ENCODE measurements around the gene C6orf118. TPM values are rescaled to one million over a fixed set of nuclear protein-coding genes. Genes with fewer than 3 reads are reported as not detected.
A peak's percentile ranks its signal among the peaks of the same experiment; 100 is the strongest.

C6orf118 gene
- polyA plus RNA-seq (2012; ENCODE audit: insufficient read depth, insufficient read length, low read depth) = not detected

DNA sequence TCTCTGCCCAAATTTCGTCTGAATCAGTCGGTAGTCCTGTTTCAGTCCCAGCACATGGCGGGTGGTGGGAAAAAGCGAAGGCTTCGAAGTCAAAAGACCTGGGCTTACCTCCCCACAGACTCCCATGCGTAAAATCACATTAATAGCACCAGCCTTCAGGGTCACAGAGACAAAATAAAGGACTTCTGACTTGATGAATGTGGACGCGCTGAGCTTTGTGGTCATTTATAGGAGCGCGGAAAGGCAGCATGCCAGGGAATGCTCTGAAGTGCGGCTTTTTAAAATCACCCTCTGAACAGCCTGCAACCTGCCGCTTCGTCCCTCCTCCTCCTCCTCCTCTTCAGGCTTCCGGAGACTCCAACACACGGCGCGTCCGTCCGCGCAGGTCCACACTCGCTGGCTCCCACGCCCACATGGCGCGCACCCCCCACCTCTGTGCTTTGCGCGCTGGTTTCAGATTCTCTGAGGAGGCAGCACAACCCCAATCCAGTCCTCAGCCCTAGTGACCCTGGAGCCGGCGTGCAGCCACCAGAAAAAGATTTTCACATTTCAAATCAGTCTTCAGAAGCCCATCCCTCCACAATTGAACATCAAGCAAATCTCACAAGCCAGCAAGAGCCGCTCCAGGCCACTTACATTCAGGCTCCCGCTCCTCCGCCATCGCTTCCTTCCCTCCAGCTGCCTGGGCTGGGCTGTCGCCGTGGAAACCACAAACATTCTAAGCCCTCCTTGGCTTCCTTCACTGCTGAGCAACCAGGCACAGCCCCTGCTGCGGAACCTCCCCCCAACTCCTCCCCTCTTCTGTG, at the start of gene C6orf118:
Gene C6orf118, minus strand, starts transcription at position 680 of the 806 bp plus-strand sequence. Its CDS starts 19 bp downstream, at position 661.
- Histone ChIP-seq H3K4me3 (ENCODE audit: low read depth, low read length) (peak within 1 kb of the TSS; percentile 58), H3K36me3 (no peaks in the 10 kb centered on the region), H3K9me3 (no peaks in the 10 kb centered on the region), H3K4me1 (no peaks in the 10 kb centered on the region), H3K27me3 (no peaks in the 10 kb centered on the region)
- DNase-seq = peak; percentile 69
- TF ChIP-seq, protein P1, sequence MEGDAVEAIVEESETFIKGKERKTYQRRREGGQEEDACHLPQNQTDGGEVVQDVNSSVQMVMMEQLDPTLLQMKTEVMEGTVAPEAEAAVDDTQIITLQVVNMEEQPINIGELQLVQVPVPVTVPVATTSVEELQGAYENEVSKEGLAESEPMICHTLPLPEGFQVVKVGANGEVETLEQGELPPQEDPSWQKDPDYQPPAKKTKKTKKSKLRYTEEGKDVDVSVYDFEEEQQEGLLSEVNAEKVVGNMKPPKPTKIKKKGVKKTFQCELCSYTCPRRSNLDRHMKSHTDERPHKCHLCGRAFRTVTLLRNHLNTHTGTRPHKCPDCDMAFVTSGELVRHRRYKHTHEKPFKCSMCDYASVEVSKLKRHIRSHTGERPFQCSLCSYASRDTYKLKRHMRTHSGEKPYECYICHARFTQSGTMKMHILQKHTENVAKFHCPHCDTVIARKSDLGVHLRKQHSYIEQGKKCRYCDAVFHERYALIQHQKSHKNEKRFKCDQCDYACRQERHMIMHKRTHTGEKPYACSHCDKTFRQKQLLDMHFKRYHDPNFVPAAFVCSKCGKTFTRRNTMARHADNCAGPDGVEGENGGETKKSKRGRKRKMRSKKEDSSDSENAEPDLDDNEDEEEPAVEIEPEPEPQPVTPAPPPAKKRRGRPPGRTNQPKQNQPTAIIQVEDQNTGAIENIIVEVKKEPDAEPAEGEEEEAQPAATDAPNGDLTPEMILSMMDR (IDR thresholded peaks at IDR 0.05; ENCODE audit: low read depth, low read length) = no peak

DNA sequence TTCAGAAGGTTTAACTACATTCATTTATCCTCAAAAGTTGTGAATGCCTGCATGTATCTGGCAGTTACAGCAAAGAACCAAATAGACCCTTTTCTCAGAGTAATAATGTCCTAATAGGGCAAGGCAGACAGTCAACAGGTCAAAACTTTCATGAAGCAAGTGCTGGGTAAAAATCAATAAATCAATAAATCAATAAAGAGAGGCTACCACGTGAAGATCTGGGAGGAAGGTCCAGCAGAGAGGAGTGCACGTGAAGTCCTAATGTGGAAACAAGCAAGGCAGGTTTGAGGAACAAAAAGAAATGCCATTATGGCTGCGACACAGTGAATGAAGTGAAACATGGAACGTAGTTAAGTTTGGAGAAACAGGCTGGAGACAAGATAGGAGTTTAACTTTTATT, 36.3 kb upstream of the C6orf118 start:
- no peak overlapping the region for H3K4me3 ChIP-seq (ENCODE audit: low read depth, low read length)
- H3K36me3 ChIP-seq = no peaks in the 10 kb centered on the region
- H3K4me1 ChIP-seq = no peaks in the 10 kb centered on the region
- DNase-seq = no peak
- TF ChIP-seq, protein P1 (IDR thresholded peaks at IDR 0.05; ENCODE audit: low read depth, low read length) = no peak
- H3K9me3 ChIP-seq = no peaks in the 10 kb centered on the region; the same call in 1 of the 2 replicates
- H3K27me3 ChIP-seq = no peaks in the 10 kb centered on the region

DNA sequence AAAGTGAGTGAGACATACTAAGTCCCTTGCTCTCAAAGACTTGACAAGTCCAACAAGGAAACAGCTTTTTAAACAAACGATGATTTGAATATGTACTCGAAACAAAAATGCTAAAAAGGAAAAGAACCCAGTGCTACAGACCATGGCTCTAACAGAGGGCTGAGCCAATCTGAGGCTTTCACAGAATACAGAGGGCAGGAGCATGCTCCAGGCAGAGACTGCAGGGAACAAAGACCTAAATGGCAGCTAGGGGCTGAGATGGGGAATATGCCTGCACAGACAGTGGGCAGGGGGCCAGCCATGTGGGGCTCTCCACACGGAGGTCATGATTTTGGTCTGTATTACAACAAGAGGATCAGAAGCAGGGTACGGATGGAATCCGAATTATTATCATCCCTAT, 31.1 kb upstream of the C6orf118 start:
- Histone ChIP-seq H3K9me3 (no peaks in the 10 kb centered on the region), H3K4me3 (ENCODE audit: low read depth, low read length) (no peak overlapping the region), H3K36me3 (no peaks in the 10 kb centered on the region), H3K27me3 (no peaks in the 10 kb centered on the region), H3K4me1 (no peaks in the 10 kb centered on the region)
- TF ChIP-seq, protein P1 (IDR thresholded peaks at IDR 0.05; ENCODE audit: low read depth, low read length) = no peak
- no peak for DNase-seq

DNA sequence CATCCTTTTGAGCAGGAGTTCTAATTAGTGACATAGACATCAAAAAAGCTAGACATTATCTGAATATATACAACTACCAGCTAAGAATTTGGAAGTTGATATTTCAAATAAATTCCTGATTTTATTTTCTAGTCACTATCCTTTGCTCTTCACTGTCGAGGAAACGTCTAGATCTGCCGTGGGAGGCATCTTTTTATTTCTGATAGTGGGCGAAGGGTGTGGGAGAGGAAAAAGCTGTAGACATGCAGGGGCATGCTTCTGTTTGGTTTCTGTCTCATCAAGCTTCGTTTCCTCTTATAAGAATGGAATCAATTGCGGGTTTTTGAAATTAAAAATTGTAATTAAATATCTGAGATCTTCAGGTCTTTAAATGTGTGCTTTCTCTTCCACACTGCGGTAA, 16.2 kb upstream of the C6orf118 start:
- no peaks in the 10 kb centered on the region for H3K36me3 ChIP-seq
- H3K27me3 ChIP-seq = no peaks in the 10 kb centered on the region
- H3K4me1 ChIP-seq = no peaks in the 10 kb centered on the region
- H3K9me3 ChIP-seq = no peaks in the 10 kb centered on the region
- TF ChIP-seq, protein P1 (IDR thresholded peaks at IDR 0.05; ENCODE audit: low read depth, low read length) = no peak
- no peak overlapping the region for H3K4me3 ChIP-seq (ENCODE audit: low read depth, low read length)
- DNase-seq = no peak

DNA sequence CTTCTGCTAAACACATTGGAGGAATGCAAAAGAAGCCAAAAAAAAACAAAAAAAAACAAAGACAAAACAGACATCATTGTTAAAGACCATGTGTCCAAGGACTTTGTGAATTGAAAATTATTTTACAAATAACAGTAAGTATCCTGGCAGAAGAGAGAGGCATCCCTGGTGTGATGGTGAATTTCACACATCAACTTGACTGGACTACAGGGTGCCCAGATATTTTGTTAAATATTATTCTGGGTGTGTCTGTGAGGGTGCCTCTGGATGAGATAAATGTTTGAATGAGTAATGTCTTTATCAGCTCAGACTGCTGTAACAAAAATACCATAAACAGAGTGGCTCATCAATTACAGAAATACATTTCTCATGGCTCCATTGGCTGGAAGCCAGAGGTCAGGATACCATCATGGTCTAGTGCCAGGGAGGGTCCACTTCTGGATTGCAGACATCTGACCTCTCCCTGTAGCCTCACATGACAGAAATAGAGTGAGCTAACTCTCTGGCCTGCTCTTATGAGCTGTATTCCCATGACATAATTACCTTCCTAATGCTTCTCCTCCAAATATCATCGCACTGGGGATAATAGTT, 12.2 kb upstream of the C6orf118 start:
- H3K4me1 ChIP-seq = no peaks in the 10 kb centered on the region
- no peak for DNase-seq

More for the DNA sequence above, 12.2 kb upstream of the C6orf118 start:
- H3K27me3 ChIP-seq = no peaks in the 10 kb centered on the region
- H3K36me3 ChIP-seq = no peaks in the 10 kb centered on the region
- H3K4me3 ChIP-seq (ENCODE audit: low read depth, low read length) = no peak overlapping the region
- no peaks in the 10 kb centered on the region for H3K9me3 ChIP-seq
- TF ChIP-seq, protein P1 (IDR thresholded peaks at IDR 0.05; ENCODE audit: low read depth, low read length) = no peak
